Neural progenitor cell (in vitro differentiated cells): ENCODE measurements around the gene IMP3. TPM values are rescaled to one million over a fixed set of nuclear protein-coding genes. Genes with fewer than 3 reads are reported as not detected.

Source experiments
- DNase-seq: peaks from one replicate; pipeline ENCODE4 v3.0.0-alpha.2; 2016; ENCODE audit warnings: low spot score
- H2AFZ ChIP-seq: fragments of 200-600 bp; sonication (generic); replicated peaks from 2 replicates; pipeline ENCODE4 v1.6.1; 2016; ENCODE audit warnings: antibody characterized with exemption
- H3F3A ChIP-seq: fragments of 200-600 bp; sonication (generic); 2 replicates; pipeline ENCODE4 v1.6.1; 2016; ENCODE audit warnings: antibody characterized with exemption, low read depth
- H3K27ac ChIP-seq: fragments of 200-600 bp; sonication (generic); 2 replicates; pipeline ENCODE4 v1.5.1; 2016; ENCODE audit warnings: mild to moderate bottlenecking
- H3K27me3 ChIP-seq: fragments of 200-600 bp; sonication (generic); 2 replicates; pipeline ENCODE4 v1.6.1; 2016; ENCODE audit warnings: mild to moderate bottlenecking, moderate library complexity
- H3K36me3 ChIP-seq: fragments of 200-600 bp; sonication (generic); 2 replicates; pipeline ENCODE4 v1.5.1; 2016
- H3K4me1 ChIP-seq: fragments of 200-600 bp; sonication (generic); 2 replicates; pipeline ENCODE4 v1.6.1; 2016; ENCODE audit warnings: mixed run types
- H3K4me2 ChIP-seq: fragments of 200-600 bp; sonication (generic); 2 replicates; pipeline ENCODE4 v1.6.1; 2016
- H3K4me3 ChIP-seq: fragments of 200-600 bp; sonication (generic); 2 replicates; pipeline ENCODE4 v1.5.1; 2016
- H3K79me2 ChIP-seq: fragments of 200-600 bp; sonication (generic); 2 replicates; pipeline ENCODE4 v1.6.1; 2016; ENCODE audit warnings: low read depth
- H3K9ac ChIP-seq: fragments of 200-600 bp; sonication (generic); 2 replicates; pipeline ENCODE4 v1.6.1; 2016
- H3K9me3 ChIP-seq: fragments of 200-600 bp; sonication (generic); 2 replicates; pipeline ENCODE4 v1.5.1; 2016; ENCODE audit warnings: low read depth
- H4K20me1 ChIP-seq: fragments of 200-600 bp; sonication (generic); 2 replicates; pipeline ENCODE4 v1.6.1; 2016; ENCODE audit warnings: low read depth
- H3K27ac Mint-ChIP-seq: 3 replicates; pipeline ENCODE4 v1.8.0; 2021; ENCODE audit warnings: mixed read lengths
- H3K27me3 Mint-ChIP-seq: 2 replicates; pipeline ENCODE4 v1.8.0; 2022; ENCODE audit warnings: low read depth, mild to moderate bottlenecking, inconsistent platforms, moderate library complexity, mixed read lengths; ENCODE audit not compliant: insufficient read depth
- H3K36me3 Mint-ChIP-seq: 3 replicates; pipeline ENCODE4 v1.8.0; 2021; ENCODE audit warnings: mixed read lengths
- H3K4me1 Mint-ChIP-seq: 3 replicates; pipeline ENCODE4 v1.8.0; 2021; ENCODE audit warnings: mixed read lengths
- H3K4me3 Mint-ChIP-seq: 3 replicates; pipeline ENCODE4 v1.8.0; 2021; ENCODE audit warnings: mild to moderate bottlenecking, moderate library complexity, mixed read lengths
- H3K9me3 Mint-ChIP-seq: 3 replicates; pipeline ENCODE4 v1.8.0; 2020; ENCODE audit warnings: mixed read lengths
- EZH2 ChIP-seq: fragments of 200-600 bp; sonication (generic); IDR thresholded peaks from 2 replicates; pipeline ENCODE4 v1.6.1; 2017; ENCODE audit warnings: antibody characterized with exemption, mild to moderate bottlenecking, moderate library complexity
- EZH2phosphoT487 ChIP-seq: fragments of 200-600 bp; sonication (generic); IDR thresholded peaks from 2 replicates; pipeline ENCODE4 v1.6.1; 2017; ENCODE audit warnings: antibody characterized with exemption
- total RNA-seq: library from RNA; depleted of rRNA; stranded (reverse); fragments of >200 nt; gene quantifications from 2 replicates; pipeline ENCODE4 v1.2.3, GENCODE V29; 2015; ENCODE audit warnings: low replicate concordance
- TF ChIP-seq, protein P1 (sequence below): fragments of 200-600 bp; sonication (generic); IDR thresholded peaks from 2 replicates; pipeline ENCODE4 v1.5.1; 2017; ENCODE audit warnings: antibody characterized with exemption, mild to moderate bottlenecking

The IMP3 gene
- total RNA-seq, 1 donor from 2014 or later: 62.1 TPM

DNA sequence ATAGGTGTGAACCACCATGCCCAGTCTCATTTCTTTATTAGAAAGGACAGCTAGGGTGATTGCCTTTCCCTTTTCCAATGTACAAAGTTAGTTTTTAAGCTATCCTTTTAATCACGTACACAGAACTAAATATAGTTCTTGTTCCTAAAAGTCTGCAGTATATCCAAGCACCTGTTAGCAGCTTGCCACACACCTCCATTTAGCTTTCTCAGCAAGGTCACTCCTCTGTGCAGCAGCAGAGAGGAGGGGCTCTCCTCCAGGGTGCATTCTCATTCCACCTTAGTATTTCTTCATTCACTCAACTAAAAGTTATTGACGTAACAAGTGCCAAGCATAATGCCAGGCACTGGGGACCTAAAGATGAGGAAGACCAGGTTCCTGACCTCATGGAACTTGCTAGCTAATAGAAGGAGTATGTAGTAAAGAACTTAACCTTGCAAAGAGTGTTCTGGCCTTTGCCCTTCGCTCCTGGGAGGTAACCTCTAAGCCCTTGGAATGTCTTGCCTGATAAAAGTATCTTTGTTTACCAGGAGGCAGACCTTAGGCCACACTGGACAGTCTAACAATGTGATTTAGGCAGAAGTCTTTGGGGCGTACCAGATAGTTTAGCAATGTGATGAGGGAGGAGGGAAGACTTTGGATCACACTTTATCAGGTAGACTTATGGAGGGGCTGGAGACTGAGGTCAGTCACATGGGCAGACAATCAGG lies 48.2 kb downstream of the IMP3 start:
- H3K4me1 ChIP-seq: no peaks in the 10 kb centered on the region
- Mint-ChIP-seq H3K36me3 (peaks cover 16% of the 10 kb centered on the region), H3K9me3 (no peaks in the 10 kb centered on the region), H3K4me3 (no peak overlapping the region), H3K4me1 (peaks cover 6% of the 10 kb centered on the region), H3K27ac (peak overlapping the region; percentile 93), H3K27me3 (no peaks in the 10 kb centered on the region)
- H3K36me3 ChIP-seq: no peaks in the 10 kb centered on the region
- no peak for DNase-seq
- H3K9me3 ChIP-seq: no peaks in the 10 kb centered on the region
- no peaks in the 10 kb centered on the region for H3K27me3 ChIP-seq
- no peak overlapping the region for H2AFZ ChIP-seq
- H3K27ac ChIP-seq: no peak overlapping the region
- no peak overlapping the region for H3K4me2 ChIP-seq
- no peak overlapping the region for H3K9ac ChIP-seq
- H4K20me1 ChIP-seq: no peaks in the 10 kb centered on the region
- H3F3A ChIP-seq: no peaks in the 10 kb centered on the region
- no peaks in the 10 kb centered on the region for H3K79me2 ChIP-seq
- no peak overlapping the region for H3K4me3 ChIP-seq
- no peak for TF ChIP-seq EZH2
- TF ChIP-seq, protein P1, sequence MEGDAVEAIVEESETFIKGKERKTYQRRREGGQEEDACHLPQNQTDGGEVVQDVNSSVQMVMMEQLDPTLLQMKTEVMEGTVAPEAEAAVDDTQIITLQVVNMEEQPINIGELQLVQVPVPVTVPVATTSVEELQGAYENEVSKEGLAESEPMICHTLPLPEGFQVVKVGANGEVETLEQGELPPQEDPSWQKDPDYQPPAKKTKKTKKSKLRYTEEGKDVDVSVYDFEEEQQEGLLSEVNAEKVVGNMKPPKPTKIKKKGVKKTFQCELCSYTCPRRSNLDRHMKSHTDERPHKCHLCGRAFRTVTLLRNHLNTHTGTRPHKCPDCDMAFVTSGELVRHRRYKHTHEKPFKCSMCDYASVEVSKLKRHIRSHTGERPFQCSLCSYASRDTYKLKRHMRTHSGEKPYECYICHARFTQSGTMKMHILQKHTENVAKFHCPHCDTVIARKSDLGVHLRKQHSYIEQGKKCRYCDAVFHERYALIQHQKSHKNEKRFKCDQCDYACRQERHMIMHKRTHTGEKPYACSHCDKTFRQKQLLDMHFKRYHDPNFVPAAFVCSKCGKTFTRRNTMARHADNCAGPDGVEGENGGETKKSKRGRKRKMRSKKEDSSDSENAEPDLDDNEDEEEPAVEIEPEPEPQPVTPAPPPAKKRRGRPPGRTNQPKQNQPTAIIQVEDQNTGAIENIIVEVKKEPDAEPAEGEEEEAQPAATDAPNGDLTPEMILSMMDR: no peak
- TF ChIP-seq EZH2phosphoT487: no peak

DNA sequence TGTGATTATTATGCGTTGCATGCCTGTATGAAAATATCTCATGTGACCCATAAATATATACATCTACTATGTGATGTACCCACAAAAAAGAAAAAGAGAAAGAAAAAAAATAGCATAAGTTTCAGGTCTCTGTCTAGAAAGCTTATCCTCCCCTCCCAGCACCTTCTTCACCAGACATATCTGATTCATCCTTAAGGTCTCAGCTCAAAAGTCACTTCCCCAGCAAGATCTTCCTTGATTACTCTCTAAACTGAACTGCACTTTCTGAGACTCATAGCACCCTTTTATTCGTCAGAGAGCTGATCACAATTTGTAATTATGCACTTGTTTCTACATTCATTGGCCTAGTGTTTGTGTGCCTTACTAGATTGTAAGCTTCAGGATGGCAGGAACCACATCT lies 49.8 kb downstream of the IMP3 start:
- no peak overlapping the region for H3K9ac ChIP-seq
- no peak overlapping the region for H3K4me3 ChIP-seq
- H3K4me2 ChIP-seq: no peak overlapping the region
- Mint-ChIP-seq H3K27ac (no peak overlapping the region), H3K4me1 (peaks cover 6% of the 10 kb centered on the region), H3K9me3 (no peaks in the 10 kb centered on the region), H3K27me3 (no peaks in the 10 kb centered on the region), H3K36me3 (peaks cover 10% of the 10 kb centered on the region), H3K4me3 (no peak overlapping the region)
- H3K9me3 ChIP-seq: no peaks in the 10 kb centered on the region
- no peaks in the 10 kb centered on the region for H3K27me3 ChIP-seq
- TF ChIP-seq EZH2: no peak
- no peak for TF ChIP-seq EZH2phosphoT487
- TF ChIP-seq, protein P1: no peak
- no peaks in the 10 kb centered on the region for H3K79me2 ChIP-seq
- H3K27ac ChIP-seq: no peak overlapping the region
- H3K4me1 ChIP-seq: no peaks in the 10 kb centered on the region
- H3F3A ChIP-seq: no peaks in the 10 kb centered on the region
- H4K20me1 ChIP-seq: no peaks in the 10 kb centered on the region
- DNase-seq: no peak
- H2AFZ ChIP-seq: no peak overlapping the region
- no peaks in the 10 kb centered on the region for H3K36me3 ChIP-seq

Other genes with a start within 250 kb of the IMP3 start
- gene SIN3A, start 188.5 kb downstream of the IMP3 start, total RNA-seq: 69.0 and 86.1 TPM in 2 replicates
- gene PTPN9, start 60.9 kb downstream of the IMP3 start, total RNA-seq: 8.6 and 11.4 TPM in 2 replicates
- 18.4 and 20.7 TPM in 2 replicates for gene SNUPN, start 14.5 kb downstream of the IMP3 start, total RNA-seq
- gene SNX33, start 7.7 kb upstream of the IMP3 start, total RNA-seq: 10.1 and 20.7 TPM in 2 replicates
- 0.07 and 0.37 TPM in 2 replicates for gene CSPG4, start 72.6 kb upstream of the IMP3 start, total RNA-seq
- 21.8 and 25.8 TPM in 2 replicates for gene UBE2Q2, start 203.2 kb upstream of the IMP3 start, total RNA-seq